NCI-H748 (cell line): ENCODE data around the gene CASK.

Experiments
- DNase-seq: peaks from one replicate; lab custom pipeline; 2025; ENCODE audit not compliant: unreplicated experiment; lab: John Stamatoyannopoulos, UW

The CASK gene

GRCh38 chrX:41913476-41913875 is 9.9 kb downstream of the CASK start:
- no peak for DNase-seq

DNA sequence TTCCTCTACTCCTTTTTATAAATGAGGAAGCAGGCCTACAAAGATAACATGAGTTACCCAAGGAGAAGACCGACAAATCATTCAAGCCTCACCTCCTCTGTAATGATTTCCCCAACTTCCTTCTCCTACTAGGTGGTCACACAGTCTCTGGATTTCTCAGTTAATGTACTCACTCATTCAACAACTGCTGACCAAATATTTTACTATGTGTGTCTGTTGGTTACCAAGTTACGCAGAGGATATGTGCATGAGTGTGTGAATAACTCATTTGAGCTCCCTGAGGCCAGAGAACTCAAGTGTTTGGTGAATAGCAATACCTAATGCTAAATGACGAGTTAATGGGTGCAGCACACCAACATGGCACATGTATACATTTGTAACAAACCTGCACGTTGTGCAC is 10.4 kb downstream of the CASK start:
- peak; percentile 21 for DNase-seq

DNA sequence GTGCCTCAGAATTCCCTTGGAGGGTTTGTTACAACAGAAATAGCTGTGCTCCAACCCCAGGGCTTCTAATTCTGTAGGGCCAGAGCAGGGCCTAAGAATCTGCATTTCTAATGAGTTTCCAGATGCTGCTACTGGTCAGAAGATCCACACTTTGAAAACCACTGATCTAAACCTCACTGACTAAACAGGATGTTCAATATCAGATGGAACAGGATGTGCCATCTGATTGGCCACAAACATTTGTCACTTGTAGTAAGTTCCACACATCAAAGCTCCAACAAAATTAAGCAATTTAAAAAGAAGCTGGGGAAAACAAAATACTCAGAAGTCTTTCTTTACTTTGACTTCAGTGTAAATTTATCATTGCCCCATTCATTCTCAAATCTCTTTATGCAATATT is 14.3 kb downstream of the CASK start:
- no peak for DNase-seq

DNA sequence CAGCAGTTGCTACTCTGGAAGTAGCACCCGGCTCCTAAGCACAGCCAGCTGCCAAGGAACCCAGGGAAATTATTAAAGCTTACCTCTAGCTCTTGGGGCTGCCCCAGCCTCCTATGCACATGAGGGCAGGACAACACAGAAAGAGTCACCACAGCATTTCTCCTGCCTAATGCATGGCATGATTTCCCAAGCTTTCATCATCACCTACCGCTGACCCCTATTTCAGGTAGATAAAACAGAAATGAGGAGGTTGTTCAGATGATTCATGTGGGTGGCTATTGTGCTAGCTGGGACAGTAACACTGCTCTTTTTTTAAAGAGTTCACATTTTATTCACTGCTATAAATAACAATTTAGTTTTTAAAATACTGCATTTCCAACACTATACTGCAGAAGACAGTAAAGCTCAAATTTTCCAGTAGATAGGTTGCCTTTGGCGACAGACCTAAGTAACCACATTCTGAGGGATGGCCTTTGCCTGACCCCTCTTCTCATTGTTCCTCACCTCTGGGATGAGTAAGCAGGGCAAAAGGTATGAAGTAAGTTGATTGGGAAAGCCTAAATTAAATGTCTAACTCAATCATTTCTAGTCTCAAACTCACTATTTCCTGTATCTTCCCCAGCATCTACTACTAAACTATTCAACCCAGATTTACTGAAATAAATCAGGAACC is 16.7 kb downstream of the CASK start:
- DNase-seq, result no peak

DNA sequence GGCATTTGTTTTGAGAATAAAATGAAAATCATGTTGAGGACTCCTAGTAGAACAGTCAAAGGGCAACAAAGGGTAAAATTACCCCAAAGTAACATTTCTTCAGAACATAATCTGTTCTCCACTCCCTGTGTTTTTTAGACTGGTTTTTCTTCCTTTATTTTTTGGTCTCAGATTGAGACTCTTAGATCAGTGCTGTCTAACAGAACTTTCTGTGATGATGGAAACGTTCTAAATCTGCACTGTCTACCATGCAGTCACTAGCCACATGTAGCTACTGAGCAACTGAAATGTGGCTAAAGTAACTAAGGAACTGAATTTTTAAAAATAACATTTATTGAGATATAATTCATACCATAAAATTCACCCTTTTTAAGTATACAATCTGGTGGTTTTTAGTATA is 19.8 kb downstream of the CASK start:
- no peak for DNase-seq

GRCh38 chrX:41900321-41900720 is 23.0 kb downstream of the CASK start:
- DNase-seq, result no peak

GRCh38 chrX:41895826-41896225 is 27.5 kb downstream of the CASK start:
- DNase-seq, result no peak

GRCh38 chrX:41890026-41890423 is 33.3 kb downstream of the CASK start:
- no peak for DNase-seq

GRCh38 chrX:41889317-41890025 is 33.9 kb downstream of the CASK start:
- DNase-seq, result no peak

DNA sequence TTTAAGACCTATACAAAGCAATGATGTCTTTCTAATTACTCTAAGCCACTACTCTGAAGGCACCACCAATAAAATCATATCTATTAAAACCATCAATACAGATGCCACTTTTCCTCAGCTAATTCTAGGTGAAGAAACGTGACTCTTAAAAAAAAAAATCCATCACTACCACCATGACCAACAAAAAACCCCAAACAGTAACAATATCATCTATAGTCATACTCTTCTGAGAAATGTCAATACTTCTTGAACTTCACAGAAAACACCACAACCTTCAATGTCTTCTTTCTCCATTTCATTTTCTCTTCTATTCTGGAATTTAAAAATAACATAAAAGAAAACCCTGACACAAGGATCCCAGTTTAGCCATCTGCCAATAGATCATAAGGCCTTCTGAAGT is 35.7 kb downstream of the CASK start:
- DNase-seq, result no peak

DNA sequence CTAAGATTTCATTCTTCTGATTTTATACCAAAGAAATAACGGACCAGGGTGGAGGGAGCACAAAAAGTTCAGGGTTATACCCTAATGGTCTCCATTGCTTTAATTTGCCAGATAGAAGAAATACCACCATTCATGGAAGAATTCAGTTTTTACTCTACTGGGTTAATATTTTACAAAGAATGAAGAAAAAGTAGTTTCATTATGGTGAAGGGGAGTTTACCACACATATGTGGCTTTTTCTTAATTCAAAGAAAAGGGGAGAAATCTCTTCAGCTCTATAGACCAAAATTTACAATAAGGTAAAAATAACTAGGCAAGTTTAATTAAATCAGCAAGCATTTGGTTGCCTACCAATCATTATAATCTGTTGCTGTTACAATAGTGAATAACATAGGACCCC is 37.6 kb downstream of the CASK start:
- DNase-seq, result no peak

GRCh38 chrX:41881166-41881565 is 42.2 kb downstream of the CASK start:
- DNase-seq, result no peak

GRCh38 chrX:41877167-41877566 is 46.2 kb downstream of the CASK start:
- no peak for DNase-seq

DNA sequence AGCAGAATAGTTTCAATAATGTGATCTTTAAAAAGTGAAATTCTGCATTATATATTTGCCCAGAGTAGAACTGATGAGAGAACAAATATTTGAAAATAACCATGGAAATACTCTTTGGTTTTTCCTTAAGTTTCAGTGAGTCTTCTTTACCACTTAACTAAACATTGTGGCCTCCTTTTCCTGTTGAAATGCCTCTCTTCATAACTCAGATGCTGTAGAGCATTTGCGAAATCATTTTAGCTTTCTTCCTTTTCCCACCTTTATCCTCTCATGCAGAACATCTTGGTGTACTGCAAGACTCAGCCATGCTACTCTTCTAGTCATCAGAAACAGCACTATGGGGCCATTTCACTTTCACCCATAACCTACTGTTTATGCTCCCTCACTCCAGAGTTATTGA is 48.2 kb downstream of the CASK start:
- no peak for DNase-seq

- no peak for DNase-seq
These were observed 52.6 kb downstream of the CASK start for GRCh38 chrX:41870719-41871151.

GRCh38 chrX:41868392-41868977 is 54.9 kb downstream of the CASK start:
- peak; percentile 46 for DNase-seq

- no peak for DNase-seq
These were observed 59.8 kb downstream of the CASK start for GRCh38 chrX:41863343-41864203.

DNA sequence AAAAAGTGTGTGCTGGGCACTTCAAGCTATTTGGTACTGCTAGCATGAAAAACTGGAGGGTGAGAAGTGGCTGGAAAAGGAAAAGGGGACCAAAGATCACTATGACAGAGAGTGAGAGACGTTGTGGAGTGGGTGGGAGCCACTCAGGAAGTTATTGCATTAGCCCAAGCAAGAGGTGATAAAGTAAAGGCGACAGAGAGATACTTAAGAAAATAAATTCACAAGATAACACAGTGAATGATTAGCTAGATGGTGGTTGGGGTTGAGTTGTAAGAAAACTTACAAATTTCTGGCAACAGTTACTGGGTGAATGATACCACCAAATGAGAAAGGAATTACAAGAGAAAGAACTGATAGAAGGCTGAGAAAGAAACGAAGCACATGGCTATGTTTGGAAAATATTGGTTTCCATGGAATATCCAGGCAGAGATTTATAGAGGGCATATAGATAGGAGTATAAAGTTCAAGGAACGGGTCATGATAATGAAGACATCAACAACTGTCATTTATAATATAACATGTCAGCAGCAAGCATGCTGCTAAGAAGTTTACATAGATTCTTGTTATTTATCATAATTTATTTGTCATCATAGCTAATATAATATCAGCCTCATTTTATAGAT is 60.7 kb downstream of the CASK start:
- no peak for DNase-seq

- no peak for DNase-seq
These were observed 65.1 kb downstream of the CASK start for GRCh38 chrX:41858161-41858775.

- DNase-seq, result no peak
These were observed 65.7 kb downstream of the CASK start for GRCh38 chrX:41857670-41858069.

DNA sequence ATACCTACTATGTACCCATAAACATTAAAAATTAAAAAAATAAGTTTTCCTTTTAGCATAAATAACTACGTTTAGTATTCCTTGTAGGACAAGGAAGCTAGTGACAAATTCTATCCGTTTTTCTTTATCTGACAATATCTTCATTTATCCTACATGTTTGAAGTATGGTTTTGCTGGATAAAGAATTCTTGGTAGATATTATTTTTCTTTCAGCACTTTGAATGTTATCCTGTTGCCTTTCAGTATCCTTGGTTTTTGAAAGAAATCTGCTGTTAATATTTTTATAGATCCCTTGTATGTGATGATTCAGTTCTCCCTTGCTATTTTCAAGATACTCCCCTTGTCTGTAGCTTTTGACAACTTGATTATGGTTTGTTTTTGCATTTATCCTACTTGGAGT is 76.6 kb downstream of the CASK start:
- no peak for DNase-seq
